HUDEP-2 (cell line): ENCODE data around the gene CDC37.
A peak's percentile ranks its signal among the peaks of the same experiment; 100 is the strongest.
"Not testable (repeated sequence)": the region's sequence is repeated elsewhere in the genome, so short reads cannot be mapped to it uniquely, and the experiment has no call there.

Experiments used
- DNase-seq, 76 experiments: peaks; one replicate each; lab custom pipeline; 2025; ENCODE audit not compliant: unreplicated experiment in 76 of 76; lab: John Stamatoyannopoulos, UW

CDC37 gene

DNA sequence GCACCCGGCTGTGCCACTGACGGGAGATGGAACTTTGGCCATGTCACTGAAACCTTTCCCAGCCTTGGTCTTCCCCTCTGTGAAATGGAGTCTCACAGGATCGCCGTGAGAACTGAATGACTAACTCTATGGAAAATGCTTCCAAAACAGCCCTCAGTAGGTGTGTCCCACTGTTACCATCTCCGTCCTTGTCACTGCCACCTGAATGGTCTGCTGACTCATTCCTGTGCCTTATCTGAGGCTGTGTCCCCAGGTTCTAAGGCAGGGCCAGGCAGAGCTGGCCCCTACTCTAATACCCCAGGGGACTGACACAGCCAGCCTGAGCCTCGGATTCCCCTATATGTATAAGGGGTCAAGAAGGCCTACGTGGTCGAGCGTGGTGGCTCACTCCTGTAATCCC lies 4.5 kb downstream of the CDC37 start:
- no peak for DNase-seq

DNA sequence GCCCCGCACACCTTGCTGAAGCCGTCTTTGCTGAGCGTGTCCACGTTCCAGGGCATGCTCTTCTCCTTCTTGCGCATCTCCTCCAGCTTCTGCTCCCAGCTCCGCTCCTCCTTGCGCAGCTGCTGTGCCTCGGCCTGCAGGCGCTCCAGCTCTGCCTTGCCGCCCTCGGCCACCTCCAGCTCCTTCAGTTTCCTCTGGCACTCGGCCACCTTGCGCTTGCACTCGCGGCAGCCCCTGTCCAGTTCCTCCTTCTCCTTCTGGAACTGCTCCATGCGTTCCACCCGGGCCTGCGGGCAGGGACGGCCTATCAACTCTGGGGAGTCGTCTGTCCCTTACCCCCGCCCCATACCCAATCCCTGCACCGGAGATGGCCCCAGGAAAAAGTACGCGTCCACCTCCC lies 7.4 kb downstream of the CDC37 start:
- DNase-seq = no peak

GRCh38 chr19:10395436-10395835 lies 7.9 kb downstream of the CDC37 start:
- DNase-seq = no peak

DNA sequence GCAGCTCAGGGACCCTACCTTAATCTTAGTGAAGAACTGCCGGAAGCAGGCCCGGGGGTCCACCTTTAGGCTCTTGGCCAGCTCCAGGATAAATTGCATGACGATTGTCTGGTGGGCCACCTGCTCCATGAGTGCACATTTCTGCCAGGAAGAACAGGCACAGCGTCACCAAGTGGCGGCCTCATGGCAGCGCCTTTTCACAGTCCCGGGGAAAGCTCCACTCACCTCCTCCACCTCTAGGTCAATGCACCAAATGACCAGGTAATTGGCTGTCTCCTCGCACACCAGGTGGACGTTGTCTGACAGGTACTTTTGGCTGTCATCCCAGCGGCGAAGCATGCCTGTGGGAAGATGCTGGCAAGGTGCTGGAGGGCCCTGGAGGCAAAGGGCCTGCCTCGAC lies 8.3 kb downstream of the CDC37 start:
- DNase-seq = no peak

GRCh38 chr19:10393137-10393536 lies 10.2 kb downstream of the CDC37 start:
- no peak for DNase-seq

- no peak for DNase-seq
Observed at GRCh38 chr19:10392120-10392519, 11.2 kb downstream of the CDC37 start.

GRCh38 chr19:10390652-10391286 lies 12.6 kb downstream of the CDC37 start:
- DNase-seq = peak in 68 of 76 experiments; percentile 15 to 85 (median 62)

- DNase-seq = peak in 17 of 76 experiments; percentile 8 to 47 (median 20)
Observed at GRCh38 chr19:10389863-10390262, 13.5 kb downstream of the CDC37 start.

GRCh38 chr19:10388957-10389356 lies 14.4 kb downstream of the CDC37 start:
- peak in 68 of 76 experiments; percentile 25 to 97 (median 76) for DNase-seq

DNA sequence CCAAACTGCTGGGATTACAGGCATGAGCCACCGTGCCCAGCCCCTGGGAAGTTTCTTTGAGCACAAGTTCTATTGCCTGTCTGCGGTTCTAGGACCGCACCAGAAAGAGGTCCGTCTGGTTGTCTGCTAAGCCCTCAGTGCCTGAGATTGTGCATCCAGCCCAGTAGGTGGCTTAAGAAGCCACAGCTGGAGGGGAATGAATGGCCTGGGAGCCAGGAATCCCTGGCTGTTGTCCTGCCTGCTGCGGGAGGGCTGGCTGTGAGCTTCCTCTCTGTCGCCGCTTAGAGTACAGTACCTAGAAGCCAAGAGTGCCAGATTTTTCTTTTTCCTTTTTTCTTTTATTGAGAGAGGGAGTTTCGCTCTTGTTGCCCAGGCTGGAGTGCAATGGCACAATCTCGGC lies 18.8 kb downstream of the CDC37 start:
- no peak for DNase-seq

GRCh38 chr19:10383223-10383499 lies 20.2 kb downstream of the CDC37 start:
- DNase-seq = not testable (repeated sequence)

- DNase-seq = peak; percentile 89 to 100 (median 99)
Observed at GRCh38 chr19:10380313-10381102, 22.8 kb downstream of the CDC37 start, which contains the start of gene TYK2. Gene TYK2 (minus strand): TSS chr19:10380572. CDS start chr19:10378406, 2,166 bp downstream.

DNA sequence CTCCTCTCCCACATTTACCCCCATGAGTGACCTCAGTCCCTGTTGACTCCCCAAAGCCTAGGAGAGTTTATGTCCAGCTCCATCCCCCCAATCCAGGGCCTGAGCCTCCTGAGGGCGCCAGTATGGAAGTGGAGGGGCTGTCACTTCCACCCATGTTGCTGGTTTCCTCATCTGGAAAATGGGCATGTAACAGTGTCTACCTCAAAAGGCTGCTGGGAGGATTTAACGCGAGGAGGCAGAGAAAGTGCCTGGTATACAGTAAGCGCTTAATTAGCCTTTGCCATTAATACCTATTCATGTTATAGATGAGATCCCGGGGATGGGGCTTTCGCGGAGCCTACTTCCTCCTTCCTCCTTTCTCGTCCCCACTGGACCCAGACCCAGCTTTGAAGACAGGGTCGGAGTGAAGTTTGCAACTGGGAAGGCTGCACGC lies 23.4 kb downstream of the CDC37 start:
- DNase-seq = peak in 2 of 76 experiments; percentile 35 to 54

DNA sequence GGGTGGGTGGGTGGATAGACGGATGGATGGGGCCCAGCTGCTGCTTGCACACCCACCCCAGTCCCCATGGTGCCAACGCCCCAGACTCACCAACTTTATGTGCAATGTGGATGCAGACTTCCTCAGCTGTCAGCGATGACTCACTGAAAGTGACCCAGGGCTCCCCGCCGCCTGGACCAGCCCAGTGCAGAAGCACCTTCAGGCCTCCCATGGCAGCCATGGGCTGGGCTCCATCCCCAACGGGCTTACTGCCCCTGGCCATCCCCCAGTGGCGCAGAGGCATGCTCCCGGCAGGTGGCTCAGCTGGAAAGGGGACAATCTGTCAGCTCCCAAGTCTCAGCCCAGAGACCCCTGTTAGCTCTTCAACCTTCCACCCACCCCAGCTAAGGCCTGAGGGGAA lies 25.2 kb downstream of the CDC37 start:
- DNase-seq = no peak

GRCh38 chr19:10377140-10377640 lies 26.2 kb downstream of the CDC37 start:
- not testable (repeated sequence) for DNase-seq

DNA sequence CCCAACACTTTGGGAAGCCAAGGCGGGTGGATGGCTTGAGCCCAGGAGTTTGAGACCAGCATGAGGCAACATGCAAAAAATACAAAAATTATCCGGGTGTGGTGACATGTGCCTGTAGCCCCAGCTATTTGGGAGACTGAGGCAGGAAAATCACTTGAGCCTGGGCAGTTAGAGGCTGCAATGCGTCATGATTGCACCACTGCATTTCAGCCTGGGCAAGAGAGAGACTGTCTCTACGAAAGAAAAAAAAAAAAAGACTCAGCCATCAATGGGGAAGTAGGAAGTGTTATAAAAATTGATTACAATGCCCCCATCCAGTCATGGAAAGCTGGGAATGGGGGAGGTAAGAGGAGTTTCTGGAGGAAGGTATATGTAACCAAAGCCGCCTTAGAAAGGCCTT lies 28.4 kb downstream of the CDC37 start:
- DNase-seq = no peak

- no peak for DNase-seq
Observed at GRCh38 chr19:10372690-10373089, 30.7 kb downstream of the CDC37 start.

DNA sequence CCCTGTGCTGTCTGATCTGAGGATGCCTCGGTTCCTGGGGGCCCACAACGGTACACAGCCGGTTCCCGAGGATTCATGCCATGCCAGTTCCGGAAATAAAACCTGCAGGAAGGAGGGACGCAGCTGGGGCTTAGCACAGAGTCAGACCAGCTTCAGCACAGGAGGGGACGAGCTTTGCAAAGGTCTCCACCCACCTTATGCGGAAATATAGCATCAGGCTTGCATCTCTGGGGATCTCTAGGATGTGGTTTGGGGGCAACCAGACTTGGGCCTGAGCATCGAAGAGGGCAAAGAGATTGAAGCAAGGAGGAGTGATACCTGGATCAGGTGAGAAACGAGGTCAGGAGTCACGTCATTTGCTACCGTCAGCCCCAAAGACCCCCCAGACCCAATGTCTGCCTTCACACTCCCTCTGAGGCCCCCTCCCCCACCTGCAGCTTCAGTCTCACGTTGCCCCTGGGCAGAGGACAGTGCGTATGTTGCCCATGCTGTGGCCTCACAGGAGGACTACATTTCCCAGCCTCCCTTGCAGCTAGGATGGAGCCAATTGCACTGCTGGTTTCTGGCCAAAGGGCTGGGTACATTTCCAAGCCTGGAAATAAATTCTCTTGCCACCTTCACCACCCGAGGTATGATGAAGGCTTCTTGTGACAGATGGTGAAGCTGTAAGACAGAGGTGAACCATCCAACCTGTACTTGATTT lies 35.1 kb downstream of the CDC37 start:
- DNase-seq = peak in 1 of 76 experiments; percentile 14

DNA sequence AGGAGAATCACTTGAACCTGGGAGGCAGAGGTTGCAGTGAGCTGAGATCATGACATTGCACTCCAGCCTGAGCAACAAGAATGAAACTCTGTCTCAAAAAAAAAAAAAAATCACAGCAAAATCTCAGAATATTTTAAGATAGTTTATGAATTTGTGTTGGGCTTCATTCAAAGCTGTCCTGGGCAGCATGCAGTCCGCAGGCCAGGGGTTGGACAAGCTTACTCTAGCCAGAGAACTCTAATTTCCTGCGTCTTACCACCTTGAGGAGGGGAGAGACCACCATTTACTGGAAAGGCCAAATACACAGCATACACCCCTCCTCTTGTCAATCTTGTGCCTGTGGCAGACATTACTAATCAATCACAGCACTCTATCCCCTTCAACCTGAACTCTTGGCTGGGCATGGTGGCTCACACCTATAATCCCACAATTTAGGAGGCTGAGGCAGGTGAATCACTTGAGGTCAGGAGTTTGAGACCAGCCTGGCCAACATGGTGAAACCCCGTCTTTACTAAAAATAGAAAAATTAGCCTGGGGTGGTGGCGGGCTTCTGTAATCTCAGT lies 36.3 kb downstream of the CDC37 start:
- not testable (repeated sequence) for DNase-seq

- no peak for DNase-seq
Observed at GRCh38 chr19:10365518-10365917, 37.8 kb downstream of the CDC37 start.

DNA sequence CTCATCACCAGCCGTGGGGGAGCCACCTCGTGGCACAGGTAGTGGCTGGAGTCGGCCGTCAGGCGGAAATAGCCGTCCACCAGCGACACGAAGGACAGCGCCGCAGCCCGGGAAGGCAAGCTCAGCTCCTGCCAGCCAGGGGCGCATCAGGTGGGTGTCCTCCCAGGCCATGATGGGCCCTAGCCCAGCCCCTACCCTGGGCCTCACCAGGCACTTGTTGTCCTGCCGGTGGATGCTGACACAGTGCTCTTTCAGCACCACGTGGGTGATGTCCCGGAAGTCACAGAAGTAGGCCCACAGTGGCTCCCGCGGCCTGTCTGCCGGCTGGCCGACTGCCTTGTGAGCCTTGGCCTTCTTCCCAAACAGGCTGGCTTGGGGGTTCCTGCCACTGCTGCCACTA lies 38.7 kb downstream of the CDC37 start:
- DNase-seq = no peak
